Endothelial cell of umbilical vein (primary cell): Measurements from ENCODE around the gene ERGIC1.

ENCODE experiments used
- EZH2 ChIP-seq: IDR thresholded peaks from 2 replicates; pipeline ENCODE4 v1.6.1; 2012; ENCODE audit warnings: borderline replicate concordance, low read depth, mild to moderate bottlenecking, moderate library complexity, low read length, inconsistent platforms; ENCODE audit not compliant: severe bottlenecking
- FOS ChIP-seq: IDR thresholded peaks from 2 replicates; pipeline ENCODE4 v1.6.1; 2011; ENCODE audit warnings: mild to moderate bottlenecking, low read length, moderate library complexity, borderline replicate concordance; ENCODE audit not compliant: insufficient read depth
- JUN ChIP-seq: IDR thresholded peaks from 2 replicates; pipeline ENCODE4 v1.6.1; 2011; ENCODE audit warnings: borderline replicate concordance, low read depth; ENCODE audit not compliant: insufficient read length, insufficient read depth
- MYC ChIP-seq: IDR thresholded peaks from one replicate; pipeline ENCODE4 v1.6.1; 2011; ENCODE audit warnings: mild to moderate bottlenecking, low read depth, low read length
- POLR2A ChIP-seq: IDR thresholded peaks from 2 replicates; pipeline ENCODE4 v1.6.1; 2012; ENCODE audit warnings: low read depth, mild to moderate bottlenecking, control low read depth, low read length
- POLR2AphosphoS5 ChIP-seq: IDR thresholded peaks from 2 replicates; pipeline ENCODE4 v1.6.1; 2012; ENCODE audit warnings: low read depth, mild to moderate bottlenecking, control low read depth, low read length, moderate library complexity; ENCODE audit not compliant: insufficient read depth
- TF ChIP-seq, protein P1 (sequence below), 2 donors: IDR thresholded peaks; 1 replicate in 1 of 2; 2 replicates in 1 of 2; pipeline ENCODE4 v1.5.1; 2011; ENCODE audit warnings: low read length in 2 of 2, mild to moderate bottlenecking in 2 of 2, moderate library complexity in 2 of 2, control low read depth in 1 of 2, inconsistent platforms in 1 of 2, low read depth in 1 of 2; ENCODE audit not compliant: insufficient read depth in 1 of 2; ENCODE audit errors: extremely low read depth in 1 of 2
- TF ChIP-seq, protein P2 (sequence below): IDR thresholded peaks from 2 replicates; pipeline ENCODE4 v1.6.1; 2011; ENCODE audit not compliant: insufficient read depth, insufficient read length

DNA sequence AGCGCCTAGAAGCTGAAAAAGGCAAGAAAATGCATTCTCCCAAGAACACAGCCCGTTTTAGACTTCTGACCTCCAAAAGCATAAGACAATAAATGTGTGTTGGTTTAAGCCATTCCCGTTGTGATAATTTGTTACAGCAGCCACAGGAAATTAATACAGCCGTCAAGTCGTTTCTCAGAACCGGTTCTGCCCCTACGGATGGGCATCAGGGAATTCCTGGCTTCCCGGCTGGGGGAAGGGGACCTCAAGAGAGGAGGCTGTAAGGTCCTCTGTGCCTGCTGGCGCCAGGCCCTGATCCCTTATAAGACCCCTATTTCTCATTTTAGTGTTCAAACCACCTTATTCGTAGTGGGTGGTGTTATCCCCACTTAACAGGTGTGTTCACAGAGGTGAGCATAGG is 74.6 kb downstream of the ERGIC1 start:
- TF ChIP-seq, protein P1, sequence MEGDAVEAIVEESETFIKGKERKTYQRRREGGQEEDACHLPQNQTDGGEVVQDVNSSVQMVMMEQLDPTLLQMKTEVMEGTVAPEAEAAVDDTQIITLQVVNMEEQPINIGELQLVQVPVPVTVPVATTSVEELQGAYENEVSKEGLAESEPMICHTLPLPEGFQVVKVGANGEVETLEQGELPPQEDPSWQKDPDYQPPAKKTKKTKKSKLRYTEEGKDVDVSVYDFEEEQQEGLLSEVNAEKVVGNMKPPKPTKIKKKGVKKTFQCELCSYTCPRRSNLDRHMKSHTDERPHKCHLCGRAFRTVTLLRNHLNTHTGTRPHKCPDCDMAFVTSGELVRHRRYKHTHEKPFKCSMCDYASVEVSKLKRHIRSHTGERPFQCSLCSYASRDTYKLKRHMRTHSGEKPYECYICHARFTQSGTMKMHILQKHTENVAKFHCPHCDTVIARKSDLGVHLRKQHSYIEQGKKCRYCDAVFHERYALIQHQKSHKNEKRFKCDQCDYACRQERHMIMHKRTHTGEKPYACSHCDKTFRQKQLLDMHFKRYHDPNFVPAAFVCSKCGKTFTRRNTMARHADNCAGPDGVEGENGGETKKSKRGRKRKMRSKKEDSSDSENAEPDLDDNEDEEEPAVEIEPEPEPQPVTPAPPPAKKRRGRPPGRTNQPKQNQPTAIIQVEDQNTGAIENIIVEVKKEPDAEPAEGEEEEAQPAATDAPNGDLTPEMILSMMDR (IDR thresholded peaks at IDR 0.05; ENCODE audit: extremely low read depth in 1 of 2, insufficient read depth in 1 of 2, low read depth in 1 of 2, low read length in 2 of 2): no peak
- TF ChIP-seq EZH2 (no peak), POLR2A (no peak), JUN (no peak), POLR2AphosphoS5 (no peak), MYC (no peak), FOS (no peak)
- TF ChIP-seq, protein P2, sequence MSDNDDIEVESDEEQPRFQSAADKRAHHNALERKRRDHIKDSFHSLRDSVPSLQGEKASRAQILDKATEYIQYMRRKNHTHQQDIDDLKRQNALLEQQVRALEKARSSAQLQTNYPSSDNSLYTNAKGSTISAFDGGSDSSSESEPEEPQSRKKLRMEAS: no peak
